ENCODE data around the gene KCNJ1.

Gene KCNJ1

DNA sequence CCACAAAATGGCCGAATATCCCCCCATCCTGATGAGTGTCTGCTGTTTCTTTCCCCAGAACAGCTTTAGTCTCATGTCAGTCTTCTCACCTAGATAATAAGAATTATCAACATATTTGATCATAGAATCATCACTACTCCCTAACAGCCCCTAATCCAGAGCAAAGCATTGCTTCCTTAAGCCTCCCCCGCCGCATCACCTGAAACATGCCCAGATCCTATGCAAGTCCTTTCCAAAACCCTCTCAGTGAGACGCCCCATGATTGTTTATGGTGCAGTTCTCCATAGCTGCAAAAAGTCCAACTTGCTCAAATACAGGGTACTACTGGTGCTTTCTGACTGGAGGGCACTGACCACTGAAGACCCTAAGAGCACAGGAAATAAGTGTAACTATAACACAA, 20.1 kb downstream of the KCNJ1 start:
- no peak for DNase-seq

- no peak for DNase-seq
These were observed 21.7 kb downstream of the KCNJ1 start for GRCh38 chr11:128845334-128845780.

- DNase-seq, result no peak
These were observed 23.8 kb downstream of the KCNJ1 start for GRCh38 chr11:128843198-128843785.

GRCh38 chr11:128841461-128842072, 25.5 kb downstream of the KCNJ1 start:
- DNase-seq, result no peak

GRCh38 chr11:128840783-128841182, 26.3 kb downstream of the KCNJ1 start:
- no peak for DNase-seq

DNA sequence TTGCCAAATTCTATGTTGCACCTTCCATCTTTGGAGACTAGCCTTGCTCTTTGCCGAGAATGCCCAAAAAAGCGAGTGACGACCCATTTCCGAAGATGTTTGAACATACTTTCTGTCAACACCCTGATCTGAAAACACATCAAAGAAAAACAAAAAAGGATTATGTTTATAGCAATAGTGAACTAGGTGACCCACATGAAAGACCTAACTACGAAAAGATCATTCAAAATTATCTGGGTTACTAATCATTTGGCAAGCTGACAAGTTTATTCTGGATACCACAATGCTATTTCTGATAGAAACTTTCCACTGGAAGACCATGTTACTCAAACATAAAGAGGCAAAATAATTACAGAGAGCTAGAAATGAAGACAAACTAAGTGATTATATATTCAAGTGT, 27.0 kb downstream of the KCNJ1 start:
- no peak for DNase-seq

GRCh38 chr11:128839081-128839480, 28.0 kb downstream of the KCNJ1 start:
- DNase-seq, result no peak

DNA sequence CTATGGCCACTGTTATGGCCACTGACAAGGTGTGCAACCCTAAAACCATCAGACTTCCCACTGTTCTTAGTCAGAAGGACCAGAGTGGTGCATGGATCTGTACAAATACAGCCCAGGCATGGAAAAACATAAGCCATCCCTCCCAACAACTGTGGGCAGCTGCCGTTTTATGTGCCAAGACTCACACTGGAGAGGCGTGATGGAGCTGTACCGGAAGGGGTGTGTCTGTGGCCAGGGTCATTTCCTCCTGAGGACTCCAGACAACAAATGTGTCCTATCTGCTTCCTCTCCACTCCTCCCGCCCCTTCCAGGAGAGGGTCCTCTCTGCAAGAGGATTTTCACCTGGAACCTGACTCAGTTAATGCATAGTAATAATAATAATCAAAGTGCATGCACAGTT, 29.5 kb downstream of the KCNJ1 start:
- no peak for DNase-seq

- no peak for DNase-seq
These were observed 31.2 kb downstream of the KCNJ1 start for GRCh38 chr11:128835741-128836430.

- DNase-seq, result no peak
These were observed 32.9 kb downstream of the KCNJ1 start for GRCh38 chr11:128834157-128834556.

GRCh38 chr11:128832121-128832497, 35.0 kb downstream of the KCNJ1 start:
- DNase-seq, result no peak

GRCh38 chr11:128831174-128832120, 35.6 kb downstream of the KCNJ1 start:
- no peak for DNase-seq

DNA sequence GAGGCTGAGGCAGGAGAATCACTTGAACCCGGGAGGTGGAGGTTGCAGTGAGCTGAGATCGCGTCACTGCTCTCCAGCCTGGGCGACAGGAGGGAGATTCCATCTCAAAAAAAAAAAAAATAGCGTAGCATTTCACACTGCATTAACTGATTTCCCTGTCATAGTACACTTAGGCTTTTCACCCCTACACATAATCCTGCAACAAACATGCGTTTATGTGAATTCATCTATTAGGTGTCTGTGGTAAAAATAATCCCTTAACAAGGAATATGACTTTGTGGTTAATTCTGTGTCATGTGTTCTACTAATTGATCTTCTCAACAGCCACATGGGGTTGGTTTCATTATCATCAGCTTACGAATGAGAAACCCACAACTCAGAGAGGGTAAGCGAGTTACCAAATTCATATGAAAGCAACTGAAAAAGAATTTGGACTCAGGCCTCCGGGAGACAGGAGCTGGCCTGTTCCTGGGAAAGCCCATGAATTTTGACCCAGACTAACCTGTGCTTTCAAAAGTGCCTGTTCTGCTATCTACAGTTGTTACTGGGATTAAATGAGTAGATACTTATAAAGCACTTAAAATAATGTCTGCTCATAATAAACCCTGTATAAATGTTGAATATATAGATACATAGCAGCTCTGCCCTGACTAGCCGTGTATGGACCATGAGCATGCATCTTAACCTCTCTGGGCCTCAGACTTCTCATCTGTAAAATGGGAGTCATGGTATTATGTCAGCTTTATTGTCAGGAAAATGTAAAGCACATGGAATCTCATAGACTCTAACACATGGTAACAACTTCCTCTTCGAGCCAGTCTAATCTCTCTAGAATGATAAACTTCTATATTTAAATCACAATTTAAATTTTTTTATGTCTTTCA, 36.6 kb downstream of the KCNJ1 start:
- DNase-seq, result no peak

GRCh38 chr11:128828350-128828749, 38.7 kb downstream of the KCNJ1 start:
- no peak for DNase-seq

DNA sequence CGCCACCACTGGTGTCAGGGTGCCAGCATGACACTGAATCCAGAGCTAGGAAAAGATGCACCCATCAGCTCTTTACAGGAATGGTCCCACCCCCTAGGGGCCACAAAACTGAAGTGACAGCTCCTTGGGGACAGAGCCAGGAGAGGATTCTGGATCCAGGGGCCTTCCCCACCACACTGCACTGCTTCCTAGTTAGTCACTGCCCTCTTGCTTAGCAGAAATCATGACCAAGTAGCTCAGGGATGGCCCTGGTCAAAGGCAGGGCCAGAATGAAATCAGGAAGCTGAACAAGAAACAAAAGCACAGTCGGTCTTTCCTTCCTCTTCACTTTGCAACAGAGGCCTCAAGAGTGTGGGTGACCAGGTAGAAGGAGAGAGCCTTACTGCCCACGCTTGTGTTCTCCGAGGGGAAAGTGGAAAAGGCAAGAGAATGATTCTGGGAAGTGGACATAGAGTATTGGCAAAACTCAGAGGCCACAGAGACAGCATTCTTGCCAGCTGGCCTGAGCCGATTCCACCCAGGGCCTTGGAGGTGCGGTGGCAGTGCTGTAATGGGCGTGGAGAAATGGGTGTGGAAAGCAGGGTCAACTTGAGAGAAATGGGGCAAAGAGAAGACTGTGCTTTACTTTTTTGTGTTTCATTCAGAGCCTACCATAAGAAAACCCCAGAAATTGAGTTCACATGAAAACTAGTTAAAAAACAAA, 39.8 kb downstream of the KCNJ1 start:
- no peak for DNase-seq

DNA sequence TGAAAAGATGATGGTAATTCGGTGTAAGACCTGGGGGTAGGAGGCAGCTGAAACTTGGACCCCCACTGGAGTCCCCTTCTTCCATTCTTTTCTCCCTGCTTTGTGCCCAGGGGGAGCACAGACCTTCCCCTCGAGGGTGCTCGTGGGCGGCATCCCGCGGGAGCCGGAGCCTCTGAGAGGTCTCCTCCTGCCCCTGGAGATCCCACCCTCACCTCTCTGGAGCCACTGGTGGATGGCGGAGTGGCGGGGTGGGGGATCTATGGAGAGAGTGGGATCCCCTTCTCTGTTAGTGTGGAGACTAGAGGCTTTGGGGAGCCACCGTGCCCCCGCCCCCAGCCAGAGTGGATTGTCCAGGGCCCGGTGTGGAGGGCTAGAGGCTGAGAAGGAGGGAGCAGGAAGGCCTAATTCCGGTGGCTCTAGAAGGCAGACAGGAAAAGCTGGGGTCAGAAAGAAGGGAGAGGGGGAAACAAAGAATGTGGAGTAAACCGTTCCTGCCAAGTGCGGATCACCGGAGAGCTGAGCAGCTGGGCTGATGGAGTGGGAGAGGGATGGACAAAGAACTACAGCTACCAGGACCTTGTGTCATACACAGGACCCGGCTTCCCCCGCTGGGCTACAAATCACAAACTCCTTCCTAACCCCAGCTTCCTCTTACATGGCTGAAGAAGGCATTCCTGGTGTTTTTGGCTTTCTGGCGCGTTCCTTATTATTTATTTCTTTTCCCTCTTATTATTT, 41.9 kb downstream of the KCNJ1 start:
- no peak for DNase-seq

DNA sequence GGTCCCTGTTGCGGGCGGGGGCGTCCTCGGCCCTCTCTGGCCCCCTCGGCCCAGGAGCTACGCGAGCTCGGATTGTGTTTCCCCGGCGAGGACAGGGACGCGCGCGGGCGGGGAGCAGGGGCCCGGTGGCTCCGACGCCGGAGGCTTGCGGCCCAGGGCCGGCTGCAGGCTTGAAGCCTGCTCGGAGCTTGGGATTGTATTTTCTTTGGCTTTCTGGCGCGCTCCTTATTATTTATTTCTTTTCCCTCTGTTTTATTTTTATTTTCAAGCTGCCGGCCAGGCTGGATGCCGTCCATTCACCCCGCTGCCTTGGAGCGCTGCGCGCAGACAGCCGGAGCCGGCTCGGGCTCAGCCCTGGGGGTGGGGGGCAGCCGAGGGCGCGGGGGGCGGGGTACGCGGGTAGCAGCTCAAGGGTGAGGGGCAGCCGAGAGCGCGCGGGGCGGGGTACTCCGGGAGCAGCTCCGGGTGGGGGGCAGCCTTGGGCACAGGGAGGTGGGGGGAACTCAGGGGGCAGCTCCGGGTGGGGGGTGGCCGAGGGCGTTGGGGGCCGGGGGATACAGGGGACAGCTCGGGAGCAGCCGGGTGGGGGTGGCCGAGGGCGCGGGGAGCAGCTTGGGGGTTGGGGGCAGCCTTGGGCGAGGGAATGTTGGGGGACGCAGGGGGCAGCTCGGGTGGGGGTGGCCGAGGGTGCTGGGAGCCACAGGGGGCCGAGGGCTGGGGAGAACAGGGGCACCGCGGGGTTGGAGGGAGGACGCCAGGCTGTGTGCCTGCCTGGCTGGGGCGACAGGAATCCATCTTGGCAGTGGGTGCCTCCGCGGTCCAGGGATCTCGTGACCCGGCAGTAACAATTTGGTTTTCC, 42.7 kb downstream of the KCNJ1 start:
- no peak for DNase-seq

- no peak for DNase-seq
These were observed 43.3 kb downstream of the KCNJ1 start for GRCh38 chr11:128823753-128824152.

DNA sequence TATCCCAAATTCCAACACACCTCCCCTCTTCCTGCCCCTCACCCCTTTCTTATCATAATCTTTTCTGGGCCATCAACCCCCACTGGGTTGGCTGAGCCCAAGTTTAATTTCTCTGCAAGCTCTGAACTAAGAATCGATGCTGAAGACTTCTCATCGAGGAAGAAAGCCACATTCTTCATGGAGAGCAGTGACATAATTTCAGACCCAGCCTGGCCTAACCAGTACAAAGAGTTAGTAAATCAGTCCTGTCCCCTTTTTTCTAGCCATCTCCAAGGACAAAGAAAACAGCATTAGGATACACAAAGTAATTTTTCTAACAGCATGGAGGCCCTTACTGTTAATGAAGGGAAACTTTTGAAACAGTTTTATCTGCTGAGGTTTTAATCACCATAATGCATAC, 45.0 kb downstream of the KCNJ1 start:
- no peak for DNase-seq

DNA sequence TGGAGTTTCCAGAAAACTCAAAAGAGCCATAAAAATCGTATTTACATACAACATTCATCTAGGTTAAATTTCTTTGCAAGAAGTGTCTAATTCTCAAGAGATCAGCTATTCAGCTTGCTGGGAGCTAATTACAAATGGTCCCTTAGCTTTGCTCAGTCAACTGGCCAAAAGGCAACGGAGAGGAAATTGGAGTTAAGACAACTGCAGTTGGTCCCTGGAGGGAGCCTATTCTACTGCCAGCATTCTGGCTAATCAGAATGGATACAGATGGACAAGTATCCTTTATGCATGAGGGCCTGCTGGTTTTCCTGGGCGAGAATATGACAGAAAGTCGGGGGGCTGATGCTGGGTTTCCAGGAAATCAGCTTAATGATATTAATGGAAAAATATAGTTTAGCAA, 45.5 kb downstream of the KCNJ1 start:
- no peak for DNase-seq

Measured in NCI-H524 treated with DMSO at 0.1 percent for 48 hours (cell line).